ENCODE measurements around the gene IQSEC2. TPM values are rescaled to one million over a fixed set of nuclear protein-coding genes. Genes with fewer than 3 reads are reported as not detected.

IQSEC2 gene
- total and polyA plus RNA-seq, 2 experiments from 2014 or later, result 14.3 to 37.0 TPM

- DNase-seq (ENCODE audit: low read depth in 1 of 2, low spot score in 1 of 2), result no peak
- Histone ChIP-seq H3K27ac (no peak overlapping the region), H3K4me1 (ENCODE audit: low read depth) (no peaks in the 10 kb centered on the region), H3K36me3 (no peaks in the 10 kb centered on the region), H3K4me3 (no peak overlapping the region), H3K27me3 (no peaks in the 10 kb centered on the region), H3K9me3 (ENCODE audit: low read depth) (no peaks in the 10 kb centered on the region)
- TF ChIP-seq CTCF (IDR thresholded peaks at IDR 0.05; ENCODE audit: low read depth, low read length), result no peak
Observed at GRCh38 chrX:53269536-53270107, 11.8 kb downstream of the IQSEC2 start.

- Histone ChIP-seq H3K36me3 (no peaks in the 10 kb centered on the region), H3K27ac (no peak overlapping the region), H3K27me3 (no peaks in the 10 kb centered on the region), H3K4me1 (ENCODE audit: low read depth) (no peaks in the 10 kb centered on the region), H3K4me3 (no peak overlapping the region), H3K9me3 (ENCODE audit: low read depth) (no peaks in the 10 kb centered on the region)
- TF ChIP-seq CTCF (IDR thresholded peaks at IDR 0.05; ENCODE audit: low read depth, low read length), result no peak
- DNase-seq (ENCODE audit: low read depth in 1 of 2, low spot score in 1 of 2), result no peak
Observed at GRCh38 chrX:53268173-53268572, 13.2 kb downstream of the IQSEC2 start.

GRCh38 chrX:53266914-53267313 is 14.5 kb downstream of the IQSEC2 start:
- Histone ChIP-seq H3K9me3 (ENCODE audit: low read depth) (no peaks in the 10 kb centered on the region), H3K27ac (no peak overlapping the region), H3K36me3 (no peaks in the 10 kb centered on the region), H3K4me3 (no peak overlapping the region), H3K27me3 (no peaks in the 10 kb centered on the region), H3K4me1 (ENCODE audit: low read depth) (no peaks in the 10 kb centered on the region)
- no peak for DNase-seq (ENCODE audit: low read depth in 1 of 2, low spot score in 1 of 2)
- TF ChIP-seq CTCF (IDR thresholded peaks at IDR 0.05; ENCODE audit: low read depth, low read length), result no peak

GRCh38 chrX:53265771-53266574 is 15.4 kb downstream of the IQSEC2 start:
- peak in 1 of 2 donors; percentile 65 for DNase-seq (ENCODE audit: low read depth in 1 of 2, low spot score in 1 of 2)

GRCh38 chrX:53263597-53264094 is 17.7 kb downstream of the IQSEC2 start:
- Histone ChIP-seq H3K4me3 (no peak overlapping the region), H3K36me3 (no peaks in the 10 kb centered on the region), H3K27ac (no peak overlapping the region), H3K27me3 (no peaks in the 10 kb centered on the region), H3K9me3 (ENCODE audit: low read depth) (no peaks in the 10 kb centered on the region), H3K4me1 (ENCODE audit: low read depth) (no peaks in the 10 kb centered on the region)
- TF ChIP-seq CTCF (IDR thresholded peaks at IDR 0.05; ENCODE audit: low read depth, low read length), result no peak
- DNase-seq (ENCODE audit: low read depth in 1 of 2, low spot score in 1 of 2), result peak in 1 of 2 donors; percentile 22

More at GRCh38 chrX:53265771-53266574, 15.4 kb downstream of the IQSEC2 start:
- Histone ChIP-seq H3K9me3 (ENCODE audit: low read depth) (no peaks in the 10 kb centered on the region), H3K4me3 (no peak overlapping the region), H3K4me1 (ENCODE audit: low read depth) (no peaks in the 10 kb centered on the region), H3K36me3 (no peaks in the 10 kb centered on the region), H3K27ac (no peak overlapping the region), H3K27me3 (no peaks in the 10 kb centered on the region)
- no peak for TF ChIP-seq CTCF (IDR thresholded peaks at IDR 0.05; ENCODE audit: low read depth, low read length)
